ENCODE measurements around the gene SIK3. TPM values are rescaled to one million over a fixed set of nuclear protein-coding genes. Genes with fewer than 3 reads are reported as not detected.

Gene SIK3
- polyA plus RNA-seq, 1 of the 3 experiments (the other 2 are of a cell fraction), result 5.1 TPM

DNA sequence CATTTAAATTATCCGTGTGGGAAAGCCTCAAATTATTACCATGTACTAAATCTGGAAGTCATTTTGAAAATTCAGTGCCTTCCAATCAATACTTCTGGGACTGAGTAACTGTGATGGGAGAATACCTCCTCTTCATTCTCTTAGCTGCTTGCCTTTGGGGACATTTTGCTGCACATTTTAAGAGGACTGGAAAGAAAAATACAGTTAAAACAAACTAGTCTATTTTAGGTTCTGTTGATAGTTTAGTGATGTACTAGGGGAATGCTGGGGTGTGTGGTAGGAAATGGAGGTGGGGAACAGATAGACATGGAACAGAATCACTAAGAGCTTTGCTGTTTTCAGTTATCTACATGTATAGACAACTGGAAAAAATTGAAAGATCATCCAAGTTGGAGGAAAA lies 195.1 kb downstream of the SIK3 start:
- Histone ChIP-seq H3K4me1 (ENCODE audit: control insufficient read depth in 1 of 2, insufficient read depth in 2 of 2, low read depth in 1 of 2, low read length in 1 of 2) (no peaks in the 10 kb centered on the region), H3K36me3 (replicated peaks in 1 of 2; ENCODE audit: control insufficient read depth in 1 of 2, insufficient read depth in 2 of 2, low read length in 1 of 2) (peaks cover 0 to 8% of the 10 kb centered on the region in 2 experiments), H3K4me2 (no peak overlapping the region), H3K9ac (no peak overlapping the region), H3F3A (replicated peaks; ENCODE audit: insufficient read depth) (no peaks in the 10 kb centered on the region), H4K20me1 (ENCODE audit: insufficient read depth) (no peaks in the 10 kb centered on the region), H3K27me3 (ENCODE audit: insufficient read depth) (no peaks in the 10 kb centered on the region), H3K4me3 (ENCODE audit: low read depth in 2 of 2, low read length in 1 of 2) (no peak overlapping the region), H3K79me2 (ENCODE audit: insufficient read depth) (0 out of 2 replicates have a peak, but pooled peaks cover 4% of the 10 kb centered on the region), H3K27ac (ENCODE audit: low read depth in 2 of 2, low read length in 1 of 2) (no peak overlapping the region), H2AFZ (ENCODE audit: low read depth) (no peak overlapping the region), H3K9me3 (no peaks in the 10 kb centered on the region), H3K9me2 (no peaks in the 10 kb centered on the region)
- 100% methylated on average over 1 of the region's 1 CpG for WGBS (ENCODE audit: low lambda C conversion rate)
- ChIA-PET CTCF (interaction anchor here (0.9 to 1.3 kb wide), 5 partner anchors 8 to 112 kb away, joined by 3 to 4 read pairs (median 3); no protein-coding TSS in a partner anchor), POLR2A (no interaction called here)
- DNase-seq, result no peak
- TF ChIP-seq SMC3 (IDR thresholded peaks at IDR 0.05; ENCODE audit: low read depth, low read length) (no peak), JUND (IDR thresholded peaks at IDR 0.05) (no peak)

DNA sequence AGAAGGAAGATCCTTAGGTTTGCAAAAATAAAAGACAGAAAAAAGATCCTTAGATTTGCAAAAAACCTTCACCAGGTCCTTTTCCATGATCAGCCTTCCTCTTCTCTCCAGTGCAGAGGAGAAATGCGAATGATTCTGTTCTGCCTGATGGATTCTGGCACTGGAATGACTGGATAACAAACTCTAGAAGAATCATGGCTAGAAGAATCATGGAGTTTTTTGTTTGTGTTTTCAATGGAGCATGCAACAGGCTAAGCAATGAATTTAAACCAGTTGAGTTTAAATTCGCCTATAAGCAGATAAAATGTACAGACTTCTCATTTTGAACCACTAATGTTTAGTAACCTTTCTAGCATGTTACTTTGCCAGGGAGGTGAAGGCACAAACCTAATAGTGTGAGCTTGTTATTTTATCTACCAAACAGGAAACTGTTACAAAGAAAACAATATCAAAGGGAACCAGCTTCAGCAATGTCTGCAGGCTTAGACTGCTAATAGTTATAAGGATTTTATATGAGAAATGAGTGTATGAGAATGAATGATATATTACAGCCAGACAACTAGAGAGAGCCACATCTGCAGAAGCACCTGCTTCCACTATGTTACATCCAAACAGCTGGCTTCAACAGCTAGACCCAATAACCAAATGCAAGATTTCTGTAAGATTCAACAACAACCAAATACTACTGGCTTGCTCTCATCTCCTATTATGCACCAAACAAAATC lies 196.1 kb downstream of the SIK3 start:
- POLR2A ChIA-PET, result no interaction called here
- H3K4me2 ChIP-seq, result no peak overlapping the region

DNA sequence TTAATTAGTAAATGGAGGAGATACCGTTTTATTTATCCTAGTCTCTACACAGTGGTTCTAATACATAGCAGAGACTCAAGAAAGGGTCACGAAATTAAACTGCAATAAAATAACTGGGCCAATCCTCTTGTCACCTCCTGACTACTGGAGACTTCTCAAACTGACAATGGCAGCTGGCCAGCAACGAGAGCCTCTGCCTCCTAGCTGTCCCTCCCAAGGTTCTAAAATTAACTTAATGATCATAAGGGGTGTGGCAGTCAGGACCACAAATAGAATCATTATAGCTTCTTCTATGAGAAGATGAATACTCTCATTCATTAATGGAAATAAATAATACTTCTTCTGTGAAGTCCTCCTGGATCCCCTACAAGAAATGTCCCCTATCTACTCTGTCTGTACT lies 197.0 kb downstream of the SIK3 start:
- 93% methylated on average over 3 of the region's 3 CpGs for WGBS (ENCODE audit: low lambda C conversion rate)
- TF ChIP-seq FOSL2 (IDR thresholded peaks at IDR 0.05; ENCODE audit: borderline replicate concordance, low read depth), result no peak
- TF ChIP-seq, protein P1, sequence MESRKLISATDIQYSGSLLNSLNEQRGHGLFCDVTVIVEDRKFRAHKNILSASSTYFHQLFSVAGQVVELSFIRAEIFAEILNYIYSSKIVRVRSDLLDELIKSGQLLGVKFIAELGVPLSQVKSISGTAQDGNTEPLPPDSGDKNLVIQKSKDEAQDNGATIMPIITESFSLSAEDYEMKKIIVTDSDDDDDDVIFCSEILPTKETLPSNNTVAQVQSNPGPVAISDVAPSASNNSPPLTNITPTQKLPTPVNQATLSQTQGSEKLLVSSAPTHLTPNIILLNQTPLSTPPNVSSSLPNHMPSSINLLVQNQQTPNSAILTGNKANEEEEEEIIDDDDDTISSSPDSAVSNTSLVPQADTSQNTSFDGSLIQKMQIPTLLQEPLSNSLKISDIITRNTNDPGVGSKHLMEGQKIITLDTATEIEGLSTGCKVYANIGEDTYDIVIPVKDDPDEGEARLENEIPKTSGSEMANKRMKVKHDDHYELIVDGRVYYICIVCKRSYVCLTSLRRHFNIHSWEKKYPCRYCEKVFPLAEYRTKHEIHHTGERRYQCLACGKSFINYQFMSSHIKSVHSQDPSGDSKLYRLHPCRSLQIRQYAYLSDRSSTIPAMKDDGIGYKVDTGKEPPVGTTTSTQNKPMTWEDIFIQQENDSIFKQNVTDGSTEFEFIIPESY (IDR thresholded peaks at IDR 0.05; ENCODE audit: borderline replicate concordance, low read depth), result no peak
- no peak for TF ChIP-seq MEF2A (IDR thresholded peaks at IDR 0.05; ENCODE audit: borderline replicate concordance, low read depth)
- TF ChIP-seq, protein P2, sequence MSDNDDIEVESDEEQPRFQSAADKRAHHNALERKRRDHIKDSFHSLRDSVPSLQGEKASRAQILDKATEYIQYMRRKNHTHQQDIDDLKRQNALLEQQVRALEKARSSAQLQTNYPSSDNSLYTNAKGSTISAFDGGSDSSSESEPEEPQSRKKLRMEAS (IDR thresholded peaks at IDR 0.05; ENCODE audit: low read depth), result no peak
- no peak for TF ChIP-seq FOXJ3 (CRISPR knock-in tag; IDR thresholded peaks at IDR 0.05)
- TF ChIP-seq, protein P3, sequence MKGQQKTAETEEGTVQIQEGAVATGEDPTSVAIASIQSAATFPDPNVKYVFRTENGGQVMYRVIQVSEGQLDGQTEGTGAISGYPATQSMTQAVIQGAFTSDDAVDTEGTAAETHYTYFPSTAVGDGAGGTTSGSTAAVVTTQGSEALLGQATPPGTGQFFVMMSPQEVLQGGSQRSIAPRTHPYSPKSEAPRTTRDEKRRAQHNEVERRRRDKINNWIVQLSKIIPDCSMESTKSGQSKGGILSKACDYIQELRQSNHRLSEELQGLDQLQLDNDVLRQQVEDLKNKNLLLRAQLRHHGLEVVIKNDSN (IDR thresholded peaks at IDR 0.05; ENCODE audit: borderline replicate concordance, low read depth), result no peak
- TF ChIP-seq FOXM1 (IDR thresholded peaks at IDR 0.05; ENCODE audit: low read depth), result no peak

More for the DNA sequence above, 196.1 kb downstream of the SIK3 start:
- Histone ChIP-seq H3K27ac (ENCODE audit: low read depth in 2 of 2, low read length in 1 of 2) (no peak overlapping the region), H3K36me3 (replicated peaks in 1 of 2; ENCODE audit: control insufficient read depth in 1 of 2, insufficient read depth in 2 of 2, low read length in 1 of 2) (peaks cover 0 to 8% of the 10 kb centered on the region in 2 experiments), H3K9me2 (no peaks in the 10 kb centered on the region), H3K4me1 (ENCODE audit: control insufficient read depth in 1 of 2, insufficient read depth in 2 of 2, low read depth in 1 of 2, low read length in 1 of 2) (no peaks in the 10 kb centered on the region), H3F3A (replicated peaks; ENCODE audit: insufficient read depth) (no peaks in the 10 kb centered on the region), H4K20me1 (ENCODE audit: insufficient read depth) (no peaks in the 10 kb centered on the region), H3K79me2 (ENCODE audit: insufficient read depth) (0 out of 2 replicates have a peak, but pooled peaks cover 4% of the 10 kb centered on the region), H3K4me3 (ENCODE audit: low read depth in 2 of 2, low read length in 1 of 2) (no peak overlapping the region), H2AFZ (ENCODE audit: low read depth) (no peak overlapping the region), H3K9me3 (no peaks in the 10 kb centered on the region), H3K9ac (no peak overlapping the region), H3K27me3 (ENCODE audit: insufficient read depth) (no peaks in the 10 kb centered on the region)
- no peak for DNase-seq
- CTCF ChIA-PET, result interaction anchor here (0.6 to 1.3 kb wide), 3 partner anchors 13 to 44 kb away, joined by 3 read pairs; no protein-coding TSS in a partner anchor
- TF ChIP-seq POLR2AphosphoS5 (IDR thresholded peaks at IDR 0.05; ENCODE audit: low read depth, low read length), result no peak
- TF ChIP-seq, protein P4, sequence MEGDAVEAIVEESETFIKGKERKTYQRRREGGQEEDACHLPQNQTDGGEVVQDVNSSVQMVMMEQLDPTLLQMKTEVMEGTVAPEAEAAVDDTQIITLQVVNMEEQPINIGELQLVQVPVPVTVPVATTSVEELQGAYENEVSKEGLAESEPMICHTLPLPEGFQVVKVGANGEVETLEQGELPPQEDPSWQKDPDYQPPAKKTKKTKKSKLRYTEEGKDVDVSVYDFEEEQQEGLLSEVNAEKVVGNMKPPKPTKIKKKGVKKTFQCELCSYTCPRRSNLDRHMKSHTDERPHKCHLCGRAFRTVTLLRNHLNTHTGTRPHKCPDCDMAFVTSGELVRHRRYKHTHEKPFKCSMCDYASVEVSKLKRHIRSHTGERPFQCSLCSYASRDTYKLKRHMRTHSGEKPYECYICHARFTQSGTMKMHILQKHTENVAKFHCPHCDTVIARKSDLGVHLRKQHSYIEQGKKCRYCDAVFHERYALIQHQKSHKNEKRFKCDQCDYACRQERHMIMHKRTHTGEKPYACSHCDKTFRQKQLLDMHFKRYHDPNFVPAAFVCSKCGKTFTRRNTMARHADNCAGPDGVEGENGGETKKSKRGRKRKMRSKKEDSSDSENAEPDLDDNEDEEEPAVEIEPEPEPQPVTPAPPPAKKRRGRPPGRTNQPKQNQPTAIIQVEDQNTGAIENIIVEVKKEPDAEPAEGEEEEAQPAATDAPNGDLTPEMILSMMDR (IDR thresholded peaks at IDR 0.05), result no peak
- 91% methylated on average over 2 of the region's 2 CpGs for WGBS (ENCODE audit: low lambda C conversion rate)

More for the DNA sequence above, 197.0 kb downstream of the SIK3 start:
- 0 out of 2 replicates have a peak, but pooled peaks cover 4% of the 10 kb centered on the region for H3K79me2 ChIP-seq (ENCODE audit: insufficient read depth)
- no peak overlapping the region for H3K9ac ChIP-seq
- H3K4me1 ChIP-seq (ENCODE audit: control insufficient read depth in 1 of 2, insufficient read depth in 2 of 2, low read depth in 1 of 2, low read length in 1 of 2), result no peaks in the 10 kb centered on the region
- H3K27me3 ChIP-seq (ENCODE audit: insufficient read depth), result no peaks in the 10 kb centered on the region
- H3K4me2 ChIP-seq, result no peak overlapping the region
- DNase-seq, result no peak
- ChIA-PET CTCF (no interaction called here), POLR2A (no interaction called here)
- no peaks in the 10 kb centered on the region for H3F3A ChIP-seq (replicated peaks; ENCODE audit: insufficient read depth)
- H3K9me3 ChIP-seq, result no peaks in the 10 kb centered on the region
- no peak overlapping the region for H3K27ac ChIP-seq (ENCODE audit: low read depth in 2 of 2, low read length in 1 of 2)
- H2AFZ ChIP-seq (ENCODE audit: low read depth), result no peak overlapping the region
- no peaks in the 10 kb centered on the region for H3K9me2 ChIP-seq
- no peak overlapping the region for H3K4me3 ChIP-seq (ENCODE audit: low read depth in 2 of 2, low read length in 1 of 2)
- no peaks in the 10 kb centered on the region for H4K20me1 ChIP-seq (ENCODE audit: insufficient read depth)
- H3K36me3 ChIP-seq (replicated peaks in 1 of 2; ENCODE audit: control insufficient read depth in 1 of 2, insufficient read depth in 2 of 2, low read length in 1 of 2), result peaks cover 1 to 11% of the 10 kb centered on the region in 2 experiments
